ES-I3 (cell line): ENCODE measurements around the gene FAAP100.

Source experiments
- H3K36me3 ChIP-seq: 2 replicates; pipeline ENCODE4 v1.6.1; 2013; ENCODE audit warnings: mild to moderate bottlenecking, low read length, control low read depth, moderate library complexity; ENCODE audit not compliant: insufficient read depth
- H3K4me1 ChIP-seq: 2 replicates; pipeline ENCODE4 v1.6.1; 2013; ENCODE audit warnings: mild to moderate bottlenecking, control low read depth, low read length; ENCODE audit not compliant: insufficient read depth
- H3K9ac ChIP-seq: 2 replicates; pipeline ENCODE4 v1.6.1; 2013; ENCODE audit warnings: low read depth, mild to moderate bottlenecking, low read length, moderate library complexity
- H3K9me3 ChIP-seq: 2 replicates; pipeline ENCODE4 v1.6.1; 2013; ENCODE audit warnings: mild to moderate bottlenecking, low read length, moderate library complexity; ENCODE audit not compliant: control insufficient read depth, insufficient read depth

FAAP100 gene

DNA sequence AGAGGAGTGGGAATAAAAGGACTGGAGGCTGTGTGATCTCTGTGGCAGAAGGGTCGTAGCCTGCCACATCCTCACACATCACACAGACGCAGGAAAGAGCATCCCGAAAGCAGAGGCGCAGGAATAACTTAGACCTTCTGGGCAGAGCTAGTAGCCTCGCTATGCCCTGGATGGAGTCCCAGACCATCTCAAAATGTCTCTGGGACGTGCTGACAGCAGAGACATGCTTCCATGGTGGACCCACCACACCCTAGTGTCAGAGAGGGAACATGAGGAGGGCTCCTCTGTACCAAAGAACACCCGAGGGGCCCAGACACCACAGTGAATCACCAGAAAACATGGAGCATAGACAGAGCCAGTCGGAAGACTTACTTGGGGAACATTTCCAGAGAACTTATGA lies 29.6 kb upstream of the FAAP100 start:
- Histone ChIP-seq H3K9me3 (no peaks in the 10 kb centered on the region; the same call in 1 of the 2 replicates), H3K4me1 (peaks cover 3% of the 10 kb centered on the region; the same call in 1 of the 2 replicates), H3K36me3 (peaks cover 29% of the 10 kb centered on the region), H3K9ac (no peak overlapping the region)

DNA sequence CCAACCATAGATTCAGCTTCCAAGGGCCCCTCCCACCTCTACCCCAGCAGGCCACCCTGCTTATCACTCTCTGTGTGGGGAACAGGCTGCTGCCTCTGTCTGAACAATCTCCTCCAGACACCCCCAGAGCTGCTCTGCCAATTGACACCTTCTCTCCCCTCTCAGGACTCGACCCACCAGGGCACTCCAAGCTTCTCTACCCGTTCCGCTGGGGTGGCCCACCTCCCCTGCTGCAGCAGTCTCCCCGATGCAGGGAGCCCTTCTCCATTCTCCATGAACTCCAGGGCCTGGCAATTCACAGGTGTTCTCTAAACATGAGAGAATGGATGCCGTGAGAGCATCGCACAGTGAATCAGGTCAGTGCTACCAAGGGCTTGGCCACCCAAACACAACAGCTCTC lies 28.3 kb upstream of the FAAP100 start:
- Histone ChIP-seq H3K4me1 (no peaks in the 10 kb centered on the region; the same call in 1 of the 2 replicates), H3K9me3 (no peaks in the 10 kb centered on the region), H3K36me3 (peaks cover 22% of the 10 kb centered on the region), H3K9ac (no peak overlapping the region)

DNA sequence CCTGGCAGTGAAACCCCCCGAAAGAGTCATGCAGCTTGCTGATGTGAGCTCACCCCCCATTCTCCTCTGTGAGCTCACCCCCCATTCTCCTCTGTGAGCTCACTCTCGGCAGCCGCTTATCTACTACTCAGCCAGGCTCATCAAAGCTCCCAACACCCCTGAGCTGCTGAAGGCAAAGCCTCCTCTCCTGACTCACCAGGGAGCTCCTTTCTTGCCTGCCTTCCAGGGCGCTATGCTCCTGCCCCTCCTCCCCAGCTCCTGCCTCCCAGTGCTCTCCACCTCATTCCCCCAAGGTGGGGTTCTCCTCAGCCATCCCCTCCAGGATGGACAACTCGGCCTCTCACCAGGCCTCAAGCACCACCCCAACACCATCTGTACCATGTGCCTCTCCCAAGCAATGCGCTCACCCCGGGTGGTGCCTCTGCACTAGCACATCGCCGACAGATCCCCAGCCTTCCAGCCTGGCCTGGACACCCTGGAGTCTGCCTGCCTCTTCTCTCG lies 27.7 kb upstream of the FAAP100 start:
- Histone ChIP-seq H3K9ac (no peak overlapping the region), H3K36me3 (peaks cover 23% of the 10 kb centered on the region), H3K4me1 (no peaks in the 10 kb centered on the region; the same call in 1 of the 2 replicates), H3K9me3 (no peaks in the 10 kb centered on the region)

DNA sequence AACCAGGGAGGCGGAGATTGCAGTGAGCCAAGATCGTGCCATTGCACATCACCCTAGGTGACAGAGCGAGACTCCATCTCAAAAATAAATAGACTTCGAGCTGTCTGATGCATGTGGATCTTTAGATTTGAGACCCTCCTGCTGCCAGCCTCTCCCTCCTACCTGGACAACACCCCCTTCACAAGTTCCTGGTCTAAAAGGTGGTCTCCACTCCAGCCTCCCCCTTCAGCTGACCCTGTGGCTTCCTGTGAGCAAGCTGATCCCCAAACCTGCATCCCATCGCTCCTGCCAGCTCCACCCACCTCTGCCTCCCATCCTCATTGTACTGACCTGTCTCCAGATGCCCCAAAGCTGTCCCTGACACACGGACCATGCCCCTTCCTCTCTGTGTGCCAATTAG lies 27.1 kb upstream of the FAAP100 start:
- H3K4me1 ChIP-seq, result no peaks in the 10 kb centered on the region; the same call in 1 of the 2 replicates
- H3K9me3 ChIP-seq, result no peaks in the 10 kb centered on the region
- H3K9ac ChIP-seq, result no peak overlapping the region
- peaks cover 26% of the 10 kb centered on the region for H3K36me3 ChIP-seq

DNA sequence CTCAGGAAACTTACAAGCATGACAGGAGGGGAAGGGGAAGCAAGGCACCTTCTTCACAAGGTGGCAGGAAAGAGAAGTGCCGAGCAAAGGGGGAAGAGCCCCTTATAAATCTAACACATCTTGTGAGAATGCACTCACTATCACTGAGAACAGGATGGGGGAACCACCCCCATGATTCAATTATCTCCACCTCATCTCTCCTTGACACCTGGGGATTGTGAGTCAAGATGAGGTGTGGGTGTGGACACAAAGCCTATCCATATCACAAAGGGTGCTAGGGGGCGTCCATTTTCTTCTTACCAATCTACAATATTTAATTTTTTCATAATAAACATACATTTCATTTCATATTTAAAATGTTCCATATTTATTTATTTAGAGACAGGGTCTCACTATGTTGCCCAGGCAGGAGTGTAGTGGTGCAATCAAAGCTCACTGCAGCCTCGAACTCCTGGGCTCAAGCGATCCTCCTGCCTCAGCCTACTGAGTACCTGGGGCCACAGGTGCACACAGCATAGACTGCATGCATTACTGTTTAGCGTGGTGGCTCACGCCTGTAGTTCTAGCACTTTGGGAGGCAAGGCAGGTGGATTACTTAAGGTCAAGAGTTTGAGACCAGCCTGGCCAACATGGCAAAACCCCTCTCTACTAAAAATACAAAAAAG lies 26.5 kb upstream of the FAAP100 start:
- H3K9ac ChIP-seq, result no peak overlapping the region
- no peaks in the 10 kb centered on the region for H3K9me3 ChIP-seq
- H3K36me3 ChIP-seq, result peaks cover 21% of the 10 kb centered on the region
- H3K4me1 ChIP-seq, result no peaks in the 10 kb centered on the region; the same call in 1 of the 2 replicates

DNA sequence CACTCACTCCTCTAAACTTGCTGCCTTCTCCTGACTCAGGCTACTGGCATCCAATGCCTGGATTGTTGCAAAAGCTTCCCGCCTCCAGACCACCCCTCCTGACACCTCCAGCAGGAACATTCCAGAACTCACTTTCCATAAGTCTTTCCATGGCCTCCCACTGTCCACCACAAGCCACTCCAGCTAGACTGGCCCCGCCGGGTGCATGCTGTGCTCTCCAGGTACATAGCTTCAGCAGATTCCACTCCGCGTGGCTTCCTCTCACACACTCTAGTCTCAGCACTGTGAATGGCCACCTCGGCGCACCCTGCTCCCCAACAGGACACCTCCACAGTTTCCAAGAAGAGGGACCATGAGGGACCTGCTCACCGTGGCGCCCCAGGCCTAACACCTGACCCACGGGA lies 25.9 kb upstream of the FAAP100 start:
- Histone ChIP-seq H3K36me3 (peaks cover 17% of the 10 kb centered on the region), H3K4me1 (no peaks in the 10 kb centered on the region; the same call in 1 of the 2 replicates), H3K9ac (no peak overlapping the region), H3K9me3 (no peaks in the 10 kb centered on the region)

GRCh38 chr17:81577278-81578000 lies 25.3 kb upstream of the FAAP100 start:
- Histone ChIP-seq H3K9me3 (no peaks in the 10 kb centered on the region), H3K9ac (no peak overlapping the region), H3K36me3 (peaks cover 21% of the 10 kb centered on the region), H3K4me1 (no peaks in the 10 kb centered on the region; the same call in 1 of the 2 replicates)

- Histone ChIP-seq H3K9me3 (no peaks in the 10 kb centered on the region), H3K9ac (no peak overlapping the region), H3K36me3 (peaks cover 22% of the 10 kb centered on the region), H3K4me1 (no peaks in the 10 kb centered on the region; the same call in 1 of the 2 replicates)
Measured at GRCh38 chr17:81576621-81577277, 24.6 kb upstream of the FAAP100 start.

- Histone ChIP-seq H3K9me3 (no peaks in the 10 kb centered on the region), H3K9ac (no peak overlapping the region), H3K36me3 (peaks cover 24% of the 10 kb centered on the region), H3K4me1 (no peaks in the 10 kb centered on the region; the same call in 1 of the 2 replicates)
Measured at GRCh38 chr17:81575836-81576235, 23.7 kb upstream of the FAAP100 start.

DNA sequence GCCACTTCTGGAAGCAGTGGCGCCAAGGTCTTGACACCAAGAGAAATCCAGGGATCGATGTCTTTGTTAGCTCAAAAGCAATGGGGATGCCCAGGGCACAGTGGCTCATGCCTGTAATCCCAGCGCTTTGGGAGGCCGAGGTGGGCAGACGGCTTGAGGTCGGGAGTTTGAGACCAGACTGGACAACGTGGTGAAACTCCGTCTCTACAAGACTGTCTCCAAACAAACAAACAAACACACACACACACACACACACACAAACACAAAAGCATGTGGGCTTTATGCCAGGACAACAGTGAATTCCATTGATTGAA lies 22.4 kb upstream of the FAAP100 start:
- H3K36me3 ChIP-seq, result peaks cover 34% of the 10 kb centered on the region

GRCh38 chr17:81573794-81574642 lies 21.9 kb upstream of the FAAP100 start:
- Histone ChIP-seq H3K36me3 (peaks cover 39% of the 10 kb centered on the region), H3K9me3 (no peaks in the 10 kb centered on the region), H3K4me1 (no peaks in the 10 kb centered on the region; the same call in 1 of the 2 replicates), H3K9ac (no peak overlapping the region)

More for the DNA sequence above, 22.4 kb upstream of the FAAP100 start:
- H3K9me3 ChIP-seq, result no peaks in the 10 kb centered on the region
- no peaks in the 10 kb centered on the region; the same call in 1 of the 2 replicates for H3K4me1 ChIP-seq
- no peak overlapping the region for H3K9ac ChIP-seq

DNA sequence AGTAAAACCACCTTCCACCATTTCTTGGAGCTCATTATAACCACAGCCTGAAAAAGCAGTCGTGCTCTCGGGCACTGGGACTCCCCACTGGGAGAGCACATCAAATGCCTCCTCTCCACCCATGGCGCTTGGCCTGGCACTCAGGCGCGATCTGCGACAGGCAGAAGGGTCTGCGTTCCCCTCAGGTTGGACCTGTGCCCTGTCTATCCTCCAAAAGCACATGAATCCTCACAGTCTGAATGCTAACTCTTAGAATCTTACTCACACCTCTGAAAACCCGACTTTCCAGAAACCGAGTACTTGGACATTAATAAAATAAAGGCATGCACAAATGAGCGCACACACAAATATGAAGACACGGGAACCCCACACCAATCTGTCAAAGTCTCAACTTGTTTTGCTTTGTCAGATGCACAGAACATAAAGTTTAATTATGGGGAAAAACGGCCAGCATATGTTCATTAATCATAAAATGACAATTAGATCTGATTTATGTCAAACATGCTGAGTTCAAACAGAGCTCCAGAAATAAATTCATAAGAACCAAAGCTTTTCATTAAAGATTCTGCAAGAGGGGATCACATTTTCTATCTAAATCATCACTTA lies 20.5 kb upstream of the FAAP100 start:
- Histone ChIP-seq H3K4me1 (peaks cover 9% of the 10 kb centered on the region; the same call in 1 of the 2 replicates), H3K36me3 (peaks cover 48% of the 10 kb centered on the region), H3K9ac (no peak overlapping the region), H3K9me3 (no peaks in the 10 kb centered on the region)

DNA sequence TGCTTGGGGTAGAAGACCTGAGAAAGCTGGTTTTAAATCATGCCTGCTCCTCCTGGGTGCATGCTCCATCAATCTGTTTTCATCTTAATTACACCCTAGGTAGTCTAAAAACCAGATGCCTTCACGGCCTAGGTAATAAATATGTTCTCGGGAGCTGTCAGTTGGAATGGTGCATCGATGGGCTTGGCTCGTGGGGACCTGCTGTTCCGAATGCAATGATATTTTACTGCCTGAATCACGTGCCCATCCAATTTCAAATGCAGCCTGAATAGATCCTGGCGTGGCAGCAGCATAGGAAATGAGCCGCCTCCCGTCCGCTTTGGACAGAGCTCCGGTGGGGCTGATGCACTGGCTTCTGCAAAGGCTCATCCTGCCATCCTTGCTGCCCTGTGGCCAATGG lies 18.8 kb upstream of the FAAP100 start:
- H3K9me3 ChIP-seq, result no peaks in the 10 kb centered on the region
- H3K4me1 ChIP-seq, result peaks cover 13% of the 10 kb centered on the region; the same call in 1 of the 2 replicates
- no peak overlapping the region for H3K9ac ChIP-seq
- H3K36me3 ChIP-seq, result peaks cover 57% of the 10 kb centered on the region
